ENCODE measurements around the gene IQCE.

GRCh38 chr7:2526659-2527504, 31.9 kb upstream of the IQCE start:
- TF ChIP-seq POLR2A (IDR thresholded peaks at IDR 0.05; ENCODE audit: low read length) (no peak), GATA1 (IDR thresholded peaks at IDR 0.05; ENCODE audit: low read depth, low read length) (no peak)

Measured in erythroblast (primary cell).